ENCODE measurements around the gene TSPYL4. TPM values are rescaled to one million over a fixed set of nuclear protein-coding genes. Genes with fewer than 3 reads are reported as not detected.

TSPYL4 gene
- total and polyA plus RNA-seq, 12 donors = 14.6 to 58.4 (median 32.5) TPM

GRCh38 chr6:116283191-116283590 is 29.3 kb upstream of the TSPYL4 start:
- H3K4me1 ChIP-seq (replicated peaks in 1 of 2) = peaks cover 7 to 24% of the 10 kb centered on the region in 2 donors
- no peak overlapping the region for H3K27ac ChIP-seq
- H3K9me3 ChIP-seq (replicated peaks in 1 of 3) = no peaks in the 10 kb centered on the region
- no peaks in the 10 kb centered on the region for H3K27me3 ChIP-seq
- WGBS, 4 donors = 77 to 100% (median 91%) methylated on average over 1 of the region's 1 CpG
- intact Hi-C loops (cut with DNase I) = no loop called here
- no peak overlapping the region for H3K4me3 ChIP-seq
- no peaks in the 10 kb centered on the region for H3K36me3 ChIP-seq (replicated peaks in 1 of 2)
- no peak for DNase-seq
- TF ChIP-seq, protein P1, sequence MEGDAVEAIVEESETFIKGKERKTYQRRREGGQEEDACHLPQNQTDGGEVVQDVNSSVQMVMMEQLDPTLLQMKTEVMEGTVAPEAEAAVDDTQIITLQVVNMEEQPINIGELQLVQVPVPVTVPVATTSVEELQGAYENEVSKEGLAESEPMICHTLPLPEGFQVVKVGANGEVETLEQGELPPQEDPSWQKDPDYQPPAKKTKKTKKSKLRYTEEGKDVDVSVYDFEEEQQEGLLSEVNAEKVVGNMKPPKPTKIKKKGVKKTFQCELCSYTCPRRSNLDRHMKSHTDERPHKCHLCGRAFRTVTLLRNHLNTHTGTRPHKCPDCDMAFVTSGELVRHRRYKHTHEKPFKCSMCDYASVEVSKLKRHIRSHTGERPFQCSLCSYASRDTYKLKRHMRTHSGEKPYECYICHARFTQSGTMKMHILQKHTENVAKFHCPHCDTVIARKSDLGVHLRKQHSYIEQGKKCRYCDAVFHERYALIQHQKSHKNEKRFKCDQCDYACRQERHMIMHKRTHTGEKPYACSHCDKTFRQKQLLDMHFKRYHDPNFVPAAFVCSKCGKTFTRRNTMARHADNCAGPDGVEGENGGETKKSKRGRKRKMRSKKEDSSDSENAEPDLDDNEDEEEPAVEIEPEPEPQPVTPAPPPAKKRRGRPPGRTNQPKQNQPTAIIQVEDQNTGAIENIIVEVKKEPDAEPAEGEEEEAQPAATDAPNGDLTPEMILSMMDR (IDR thresholded peaks at IDR 0.05) = no peak
- no peak for TF ChIP-seq POLR2A (IDR thresholded peaks at IDR 0.05)

DNA sequence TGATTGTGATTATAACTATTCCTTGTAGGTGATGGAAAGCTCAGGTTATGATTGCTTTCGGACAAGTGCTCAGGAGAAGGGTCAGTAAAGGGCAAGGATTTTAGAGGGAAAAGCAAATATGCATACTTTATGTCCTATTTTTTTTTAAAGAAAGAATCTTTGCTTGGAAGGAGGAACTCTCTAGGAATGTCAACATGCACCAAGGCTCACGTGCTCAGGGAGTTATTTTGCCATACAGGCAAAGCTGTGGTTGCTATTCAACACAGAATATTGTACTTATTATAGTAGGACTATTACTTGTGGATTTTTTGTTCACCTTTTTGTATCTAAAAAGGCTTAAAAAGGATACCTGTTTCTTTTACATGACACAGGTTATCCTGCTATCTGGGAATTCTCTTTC is 28.8 kb upstream of the TSPYL4 start:
- DNase-seq = no peak
- intact Hi-C loops (cut with DNase I) = no loop called here
- Histone ChIP-seq H3K9me3 (replicated peaks in 1 of 3) (no peaks in the 10 kb centered on the region), H3K4me3 (no peak overlapping the region), H3K36me3 (replicated peaks in 1 of 2) (no peaks in the 10 kb centered on the region), H3K4me1 (replicated peaks in 1 of 2) (peaks cover 9 to 29% of the 10 kb centered on the region in 2 donors), H3K27ac (no peak overlapping the region), H3K27me3 (no peaks in the 10 kb centered on the region)
- TF ChIP-seq, protein P1 (IDR thresholded peaks at IDR 0.05) = no peak
- TF ChIP-seq POLR2A (IDR thresholded peaks at IDR 0.05) = no peak
- 82 to 88% (median 84%) methylated on average over 2 of the region's 2 CpGs for WGBS, 4 donors

- DNase-seq = no peak
- 85 to 89% (median 88%) methylated on average over 5 of the region's 5 CpGs for WGBS, 4 donors
- peak overlapping the region in 1 of 4 donors; percentile 81 for H3K4me3 ChIP-seq
- peaks cover 0 to 6% of the 10 kb centered on the region in 2 donors for H3K36me3 ChIP-seq (replicated peaks in 1 of 2)
- H3K4me1 ChIP-seq (replicated peaks in 1 of 2) = peaks cover 9 to 46% of the 10 kb centered on the region in 2 donors
- no peak for TF ChIP-seq POLR2A (IDR thresholded peaks at IDR 0.05)
- TF ChIP-seq, protein P1 (IDR thresholded peaks at IDR 0.05) = no peak
- peak overlapping the region in 4 of 5 donors; percentile 98 to 100 (median 99) for H3K27ac ChIP-seq
- intact Hi-C loops (cut with DNase I) = no loop called here
- no peaks in the 10 kb centered on the region for H3K27me3 ChIP-seq
- no peaks in the 10 kb centered on the region for H3K9me3 ChIP-seq (replicated peaks in 1 of 3)
Measured at GRCh38 chr6:116280933-116281316, 27.1 kb upstream of the TSPYL4 start.

DNA sequence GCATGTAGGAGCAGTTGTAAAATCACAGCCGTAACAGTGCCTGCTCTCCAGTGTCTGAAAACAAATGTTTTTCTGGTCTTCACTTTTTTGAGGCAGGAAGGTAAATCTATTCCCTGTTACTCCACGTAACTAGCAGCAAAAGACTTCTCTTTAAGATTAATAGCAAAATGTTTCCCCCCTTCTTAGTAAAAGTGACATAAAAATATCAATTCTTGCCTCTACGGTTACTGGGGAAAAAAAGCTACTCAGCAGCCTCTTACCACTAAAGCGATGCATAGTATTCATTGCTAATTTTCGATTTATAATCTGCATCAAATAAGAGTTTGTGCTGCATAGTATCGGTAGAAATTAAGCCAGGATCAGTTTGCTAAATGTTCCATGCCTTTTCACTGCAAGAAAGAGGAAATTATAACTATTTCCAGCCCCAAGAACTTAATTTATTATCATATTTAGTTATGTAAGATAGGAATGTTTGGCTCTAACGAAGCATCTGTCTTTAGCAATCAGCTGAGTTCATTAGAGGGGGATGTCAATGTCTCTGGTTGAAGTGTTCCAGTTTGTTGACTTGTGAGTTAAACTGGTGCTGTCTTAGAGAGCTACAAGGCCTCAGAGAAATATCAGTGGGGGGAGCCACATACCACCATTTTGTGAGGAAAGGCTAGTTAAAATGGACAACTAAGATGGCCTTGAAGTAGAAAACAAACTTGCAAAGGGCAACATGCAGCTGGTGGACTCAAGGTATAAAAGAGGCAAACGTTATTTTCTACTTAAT is 26.5 kb upstream of the TSPYL4 start:
- TF ChIP-seq POLR2A (IDR thresholded peaks at IDR 0.05) = no peak
- TF ChIP-seq, protein P1 (IDR thresholded peaks at IDR 0.05) = no peak
- intact Hi-C loops (cut with DNase I) = no loop called here
- H3K36me3 ChIP-seq (replicated peaks in 1 of 2) = peaks cover 0 to 6% of the 10 kb centered on the region in 2 donors
- no peak for DNase-seq
- H3K9me3 ChIP-seq (replicated peaks in 1 of 3) = no peaks in the 10 kb centered on the region
- H3K4me3 ChIP-seq = peak overlapping the region in 3 of 4 donors; percentile 60 to 95 (median 81)
- peak overlapping the region; percentile 94 to 100 (median 99) for H3K27ac ChIP-seq
- no peaks in the 10 kb centered on the region for H3K27me3 ChIP-seq
- WGBS, 4 donors = 6 to 18% (median 10%) methylated on average over 8 of the region's 8 CpGs
- H3K4me1 ChIP-seq (replicated peaks in 1 of 2) = peaks cover 9 to 52% of the 10 kb centered on the region in 2 donors

Measured in adrenal gland (tissue), 12 donors.